ENCODE measurements around the gene IL5RA.

IL5RA gene

DNA sequence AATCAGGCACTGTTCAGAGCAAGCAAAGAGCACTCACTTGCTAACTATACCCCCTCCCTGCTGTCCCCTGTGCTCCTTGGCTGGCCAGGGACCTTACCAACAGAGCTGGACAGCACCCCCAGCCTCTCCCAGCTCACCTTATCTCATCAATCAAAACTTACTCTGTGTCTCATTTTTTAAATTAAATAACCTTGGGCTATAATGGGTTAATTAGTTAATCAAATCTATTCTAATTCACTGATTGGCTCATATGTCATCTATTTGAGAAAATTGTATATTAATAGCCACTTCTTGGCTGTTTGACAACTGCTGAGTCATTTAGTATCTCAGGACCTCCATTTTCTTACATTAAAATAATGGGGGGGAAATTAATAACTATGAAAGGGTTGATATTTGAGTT lies 22.9 kb downstream of the IL5RA start:
- Mint-ChIP-seq H3K4me3 (no peak overlapping the region), H3K27ac (no peak overlapping the region), H3K9me3 (ENCODE audit: low read depth) (no peaks in the 10 kb centered on the region), H3K4me1 (ENCODE audit: low read depth) (no peaks in the 10 kb centered on the region), H3K27me3 (peaks cover 3% of the 10 kb centered on the region), H3K36me3 (no peaks in the 10 kb centered on the region)

DNA sequence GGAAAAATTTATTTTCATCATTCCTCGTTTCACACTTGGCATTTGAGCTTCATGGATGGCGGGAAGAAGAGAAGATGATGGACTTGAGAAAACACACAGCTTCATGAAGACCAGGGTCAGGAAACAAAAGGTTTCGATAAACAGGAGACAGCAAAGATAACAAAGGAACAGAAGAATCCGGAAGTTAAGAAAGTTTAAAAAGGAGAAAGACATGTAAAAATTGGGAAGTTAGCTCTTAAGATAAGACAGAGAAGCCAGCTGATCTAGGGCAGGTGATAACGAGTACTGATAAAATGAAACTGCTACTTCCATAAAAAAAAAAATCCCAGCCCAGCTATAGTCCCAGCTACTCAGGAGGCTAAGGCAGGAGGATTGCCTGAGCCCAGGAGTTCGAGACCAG lies 23.9 kb downstream of the IL5RA start:
- no peak overlapping the region for H3K27ac Mint-ChIP-seq

DNA sequence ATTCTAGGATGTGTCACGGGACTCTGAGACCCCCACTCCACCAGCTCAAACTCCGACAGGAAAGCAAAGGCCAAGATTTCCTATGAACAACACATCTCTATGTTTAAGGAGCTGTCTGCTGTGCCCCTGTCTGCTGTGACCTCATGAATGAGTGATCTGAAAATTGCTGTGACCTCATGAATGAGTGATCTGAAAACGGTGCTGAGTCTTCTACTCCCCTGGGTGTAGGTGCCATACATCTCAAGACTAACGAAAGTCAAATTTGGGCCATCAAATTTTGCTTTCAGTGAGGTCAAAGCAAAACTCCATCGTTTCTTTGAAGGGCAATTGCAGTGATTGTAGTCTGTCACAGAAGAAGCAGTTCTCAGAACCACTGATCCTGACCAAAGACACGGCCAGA lies 24.4 kb downstream of the IL5RA start:
- no peak overlapping the region for H3K27ac Mint-ChIP-seq
- peaks cover 3% of the 10 kb centered on the region for H3K27me3 Mint-ChIP-seq
- H3K4me1 Mint-ChIP-seq (ENCODE audit: low read depth): no peaks in the 10 kb centered on the region
- no peaks in the 10 kb centered on the region for H3K36me3 Mint-ChIP-seq
- no peak overlapping the region for H3K4me3 Mint-ChIP-seq
- no peaks in the 10 kb centered on the region for H3K9me3 Mint-ChIP-seq (ENCODE audit: low read depth)

More for the DNA sequence above, 23.9 kb downstream of the IL5RA start:
- H3K4me1 Mint-ChIP-seq (ENCODE audit: low read depth): no peaks in the 10 kb centered on the region
- H3K9me3 Mint-ChIP-seq (ENCODE audit: low read depth): no peaks in the 10 kb centered on the region
- H3K36me3 Mint-ChIP-seq: no peaks in the 10 kb centered on the region
- H3K27me3 Mint-ChIP-seq: peaks cover 3% of the 10 kb centered on the region
- no peak overlapping the region for H3K4me3 Mint-ChIP-seq

DNA sequence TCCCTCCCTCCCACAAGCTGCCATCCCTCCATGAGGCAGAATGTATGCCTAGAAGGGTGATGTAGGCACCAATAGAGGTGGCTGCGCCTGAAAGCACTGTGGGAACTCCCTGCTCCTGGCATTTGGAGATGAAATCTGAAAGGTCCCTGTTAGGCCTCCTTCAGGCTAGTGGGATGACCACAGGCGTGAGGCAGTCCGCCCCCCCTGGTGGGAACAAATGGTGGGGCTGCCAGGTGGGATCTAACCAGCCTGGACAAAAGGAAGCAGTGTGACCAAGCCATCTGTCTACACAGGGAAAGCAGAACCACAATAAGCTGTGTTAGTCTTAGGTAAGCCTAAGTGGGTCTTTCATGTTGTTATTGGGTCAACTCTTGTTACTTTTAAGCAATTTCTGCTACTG lies 25.3 kb downstream of the IL5RA start:
- H3K4me3 Mint-ChIP-seq: no peak overlapping the region
- no peak overlapping the region for H3K27ac Mint-ChIP-seq
- H3K36me3 Mint-ChIP-seq: no peaks in the 10 kb centered on the region
- H3K4me1 Mint-ChIP-seq (ENCODE audit: low read depth): no peaks in the 10 kb centered on the region
- H3K9me3 Mint-ChIP-seq (ENCODE audit: low read depth): no peaks in the 10 kb centered on the region
- H3K27me3 Mint-ChIP-seq: peaks cover 3% of the 10 kb centered on the region

DNA sequence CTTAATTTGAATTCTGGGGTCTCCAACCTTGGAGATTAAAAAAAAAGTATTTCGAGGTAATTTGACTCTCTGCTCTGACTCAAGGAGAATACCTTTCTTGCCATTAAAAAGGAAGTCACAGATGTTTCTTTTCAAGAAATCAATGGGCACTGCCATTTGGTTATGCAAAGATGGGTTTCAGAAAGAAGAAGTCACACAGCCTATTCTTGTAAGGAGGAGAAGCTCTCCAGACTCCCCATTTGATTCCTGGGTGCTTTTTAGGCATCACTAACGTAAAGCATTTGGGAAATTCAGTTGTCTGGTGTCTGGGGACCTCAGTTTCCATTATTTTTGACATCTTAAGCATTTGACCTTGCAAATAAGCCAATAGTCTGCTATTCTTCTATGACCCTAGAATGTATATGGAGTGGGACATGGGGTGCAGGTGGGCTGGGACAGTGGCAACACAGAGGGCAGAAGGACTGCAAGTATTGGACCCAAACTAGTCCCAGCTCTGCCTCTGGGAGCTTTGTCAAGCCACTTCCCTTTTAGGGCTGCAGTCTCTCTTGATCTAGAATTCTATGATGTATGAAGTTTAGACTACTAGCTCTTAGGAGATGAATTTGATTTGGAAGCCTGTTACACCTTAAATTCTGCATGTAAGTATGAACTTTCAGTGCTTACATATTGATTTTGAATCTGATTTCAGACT lies 27.8 kb downstream of the IL5RA start:
- Mint-ChIP-seq H3K4me3 (no peak overlapping the region), H3K36me3 (no peaks in the 10 kb centered on the region), H3K27ac (no peak overlapping the region), H3K27me3 (peaks cover 3% of the 10 kb centered on the region), H3K9me3 (ENCODE audit: low read depth) (no peaks in the 10 kb centered on the region), H3K4me1 (ENCODE audit: low read depth) (no peaks in the 10 kb centered on the region)

DNA sequence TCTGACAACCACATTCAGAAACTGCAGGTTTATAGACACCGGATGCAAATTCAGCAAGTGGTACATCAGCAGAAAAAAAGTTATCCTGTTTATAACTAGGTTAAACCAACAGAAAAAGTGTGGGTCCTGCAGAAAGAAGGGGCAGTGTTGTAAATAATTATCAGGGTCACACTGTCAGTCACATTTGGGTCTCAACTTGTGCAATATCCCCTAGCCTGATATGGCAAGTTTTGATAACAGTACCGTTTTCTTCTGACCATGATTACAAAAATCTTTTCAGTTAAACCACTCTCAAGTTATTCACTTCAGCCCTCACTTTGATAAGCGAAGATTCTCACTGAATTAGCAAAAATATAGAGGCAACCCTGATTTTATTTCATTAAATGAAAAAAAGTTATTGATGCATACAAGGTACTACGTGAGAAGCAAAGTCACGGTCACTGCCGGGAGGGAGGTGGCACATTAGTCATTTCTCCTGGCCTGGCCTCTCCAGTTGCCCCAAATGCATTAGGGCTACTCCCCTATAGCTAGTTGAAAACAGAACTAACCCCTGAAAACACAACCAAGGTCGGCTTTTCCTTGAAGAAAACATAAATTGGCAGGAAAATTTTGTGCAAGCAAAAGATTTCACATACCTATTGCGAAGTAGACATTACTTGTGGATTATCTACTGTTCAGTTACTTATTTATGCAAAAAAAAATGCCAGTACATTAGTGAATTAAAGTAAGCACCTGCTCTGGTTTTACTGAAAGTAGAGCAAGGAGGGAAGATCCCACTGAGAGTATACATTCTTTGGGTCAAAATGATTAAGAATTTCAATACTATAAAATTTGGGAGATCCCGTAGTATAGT lies 28.6 kb downstream of the IL5RA start:
- Mint-ChIP-seq H3K4me3 (no peak overlapping the region), H3K9me3 (ENCODE audit: low read depth) (no peaks in the 10 kb centered on the region), H3K27ac (no peak overlapping the region)

DNA sequence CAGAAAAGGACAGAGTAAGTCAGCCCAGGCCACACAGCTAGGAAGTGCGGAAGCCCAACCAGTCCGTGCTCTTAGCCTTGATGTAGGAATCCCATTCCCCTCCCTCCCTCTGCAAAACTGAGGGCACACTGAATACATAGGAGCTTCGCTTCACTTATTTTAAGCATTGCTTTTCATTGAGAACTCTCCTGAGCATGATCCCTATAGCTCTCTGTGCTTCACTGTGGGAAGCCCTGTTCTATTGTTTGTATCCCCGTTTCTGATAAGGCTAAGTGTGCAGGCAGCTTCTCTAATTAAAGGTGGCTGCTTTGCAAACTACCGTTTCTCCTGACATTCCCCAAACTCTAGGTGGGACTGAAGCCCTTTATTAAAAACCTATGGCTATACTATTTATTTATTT lies 29.9 kb downstream of the IL5RA start:
- Mint-ChIP-seq H3K27me3 (no peaks in the 10 kb centered on the region), H3K9me3 (ENCODE audit: low read depth) (no peaks in the 10 kb centered on the region), H3K27ac (no peak overlapping the region), H3K36me3 (no peaks in the 10 kb centered on the region), H3K4me3 (no peak overlapping the region), H3K4me1 (ENCODE audit: low read depth) (no peaks in the 10 kb centered on the region)

More for the DNA sequence above, 28.6 kb downstream of the IL5RA start:
- H3K27me3 Mint-ChIP-seq: peaks cover 3% of the 10 kb centered on the region
- no peaks in the 10 kb centered on the region for H3K4me1 Mint-ChIP-seq (ENCODE audit: low read depth)
- H3K36me3 Mint-ChIP-seq: no peaks in the 10 kb centered on the region

DNA sequence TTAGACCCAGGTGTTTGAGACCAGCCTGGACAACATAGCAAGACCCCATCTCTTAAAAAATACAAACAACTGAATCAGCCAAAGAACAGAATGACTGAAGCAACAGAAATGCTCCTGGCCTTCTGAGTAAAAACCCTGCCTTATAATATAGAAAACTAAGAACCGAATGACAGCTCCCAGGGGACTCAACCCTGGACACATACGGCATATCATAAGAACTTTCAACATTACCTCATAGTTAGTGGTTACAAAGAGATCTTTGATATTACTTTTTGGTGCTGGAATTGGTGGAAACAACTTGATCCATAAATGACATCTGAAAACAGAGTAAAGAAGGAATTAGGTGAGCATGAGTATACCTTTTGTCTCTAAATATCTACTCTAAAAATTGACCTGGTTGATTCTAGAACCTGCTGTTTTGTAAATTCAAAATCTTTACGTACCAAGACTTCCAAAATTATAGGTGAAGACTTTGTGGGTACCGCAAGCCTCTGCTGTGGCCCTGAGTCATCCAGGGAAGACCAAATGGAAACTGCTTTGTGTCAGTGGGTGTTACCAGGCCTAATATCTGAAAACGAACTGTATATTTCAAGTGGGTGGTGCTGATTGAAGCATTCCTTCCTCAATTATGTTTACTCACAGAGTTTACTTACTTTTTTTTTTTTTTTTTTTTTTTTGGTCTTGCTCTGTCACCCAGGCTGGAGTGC lies 35.5 kb downstream of the IL5RA start:
- Mint-ChIP-seq H3K27ac (no peak overlapping the region), H3K4me3 (no peak overlapping the region), H3K36me3 (no peaks in the 10 kb centered on the region), H3K4me1 (ENCODE audit: low read depth) (no peaks in the 10 kb centered on the region), H3K9me3 (ENCODE audit: low read depth) (no peaks in the 10 kb centered on the region), H3K27me3 (no peaks in the 10 kb centered on the region)

DNA sequence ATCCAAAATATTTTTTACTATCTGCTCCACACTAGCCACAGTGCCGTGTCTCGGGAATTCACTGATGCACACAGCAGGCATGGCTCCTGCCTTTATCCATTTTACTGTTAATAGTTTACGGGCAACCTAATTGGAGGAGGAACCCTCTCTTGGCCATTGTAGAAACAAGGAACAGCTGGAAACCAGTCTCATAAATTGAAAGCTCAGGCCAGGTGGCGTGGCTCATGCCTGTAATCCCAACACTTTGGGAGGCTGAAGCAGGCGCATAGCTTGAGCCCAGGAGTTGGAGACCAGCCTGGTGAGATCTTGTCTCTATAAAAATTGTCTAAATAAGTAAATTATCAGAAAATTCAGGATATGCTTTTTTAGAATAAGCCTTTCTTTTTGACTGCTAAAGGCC lies 39.0 kb downstream of the IL5RA start:
- Mint-ChIP-seq H3K9me3 (ENCODE audit: low read depth) (no peaks in the 10 kb centered on the region), H3K4me1 (ENCODE audit: low read depth) (no peaks in the 10 kb centered on the region), H3K36me3 (no peaks in the 10 kb centered on the region), H3K4me3 (no peak overlapping the region), H3K27ac (no peak overlapping the region), H3K27me3 (no peaks in the 10 kb centered on the region)

DNA sequence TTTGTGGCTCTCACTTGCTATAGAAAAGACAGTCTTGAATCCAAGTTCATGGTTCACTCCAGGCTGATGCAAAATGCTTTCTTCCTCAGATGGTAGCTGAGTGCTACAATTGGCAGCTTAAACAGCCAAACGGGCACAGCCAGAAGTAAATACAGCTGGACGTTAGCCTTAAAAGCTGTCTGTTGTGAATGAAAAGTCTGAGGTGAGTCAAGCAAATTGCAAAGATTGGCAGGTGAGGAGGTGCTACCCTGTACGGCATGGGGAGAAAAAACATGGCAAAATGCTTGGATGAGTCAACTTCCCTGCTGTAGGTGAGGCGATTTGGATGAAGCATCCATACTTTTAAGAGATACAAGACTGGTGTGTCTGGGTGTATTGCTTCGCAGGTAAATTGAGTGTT lies 40.5 kb downstream of the IL5RA start:
- Mint-ChIP-seq H3K4me1 (ENCODE audit: low read depth) (no peaks in the 10 kb centered on the region), H3K27me3 (no peaks in the 10 kb centered on the region), H3K4me3 (no peak overlapping the region), H3K27ac (no peak overlapping the region), H3K9me3 (ENCODE audit: low read depth) (no peaks in the 10 kb centered on the region), H3K36me3 (no peaks in the 10 kb centered on the region)

DNA sequence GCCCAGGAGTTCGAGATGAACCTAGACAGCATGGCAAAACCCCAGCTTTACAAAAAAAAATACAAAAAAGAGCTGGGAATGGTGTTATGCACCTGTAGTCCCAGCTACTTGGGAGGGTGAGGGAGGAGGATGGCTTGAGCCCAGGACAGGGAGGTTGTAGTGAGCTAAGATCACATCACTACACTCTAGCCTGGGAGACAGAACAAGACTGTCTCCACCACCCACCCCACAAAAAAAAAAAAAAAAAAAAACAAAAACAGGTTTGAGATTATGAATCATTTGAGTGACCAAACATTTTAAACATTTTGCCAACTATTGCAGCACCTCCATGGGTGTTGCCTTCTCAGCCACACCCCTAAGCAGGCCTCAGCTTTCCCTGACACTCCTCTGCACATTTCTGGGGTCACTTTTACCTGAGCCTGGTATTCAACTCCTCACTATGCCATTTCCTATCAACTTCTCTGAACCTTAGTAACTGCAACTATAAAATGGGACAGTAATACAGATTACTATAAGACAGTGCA lies 41.8 kb downstream of the IL5RA start:
- H3K27me3 Mint-ChIP-seq: no peaks in the 10 kb centered on the region
- no peak overlapping the region for H3K27ac Mint-ChIP-seq
- H3K36me3 Mint-ChIP-seq: no peaks in the 10 kb centered on the region

DNA sequence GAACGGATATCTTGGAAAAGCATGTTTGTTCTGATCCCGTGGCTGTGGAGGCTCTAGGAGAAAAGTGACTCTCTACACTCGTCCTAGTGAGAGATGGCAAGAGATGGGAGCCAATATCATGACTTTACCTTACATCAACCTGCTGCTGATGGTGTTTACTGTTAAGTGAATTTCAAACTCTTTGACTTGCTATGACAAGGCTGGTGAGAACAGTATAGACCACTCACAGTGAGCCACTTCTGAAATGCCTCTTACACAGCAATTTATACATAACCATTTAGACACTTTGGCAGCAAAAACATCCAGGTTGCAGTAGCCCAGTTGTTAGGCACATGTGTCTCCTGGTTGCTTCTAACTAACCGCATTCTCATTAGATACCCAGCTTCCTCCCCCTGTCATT lies 43.3 kb downstream of the IL5RA start:
- Mint-ChIP-seq H3K4me1 (ENCODE audit: low read depth) (no peaks in the 10 kb centered on the region), H3K27me3 (no peaks in the 10 kb centered on the region), H3K4me3 (no peak overlapping the region), H3K9me3 (ENCODE audit: low read depth) (no peaks in the 10 kb centered on the region), H3K27ac (no peak overlapping the region), H3K36me3 (no peaks in the 10 kb centered on the region)

More for the DNA sequence above, 41.8 kb downstream of the IL5RA start:
- Mint-ChIP-seq H3K9me3 (ENCODE audit: low read depth) (no peaks in the 10 kb centered on the region), H3K4me1 (ENCODE audit: low read depth) (no peaks in the 10 kb centered on the region), H3K4me3 (no peak overlapping the region)

DNA sequence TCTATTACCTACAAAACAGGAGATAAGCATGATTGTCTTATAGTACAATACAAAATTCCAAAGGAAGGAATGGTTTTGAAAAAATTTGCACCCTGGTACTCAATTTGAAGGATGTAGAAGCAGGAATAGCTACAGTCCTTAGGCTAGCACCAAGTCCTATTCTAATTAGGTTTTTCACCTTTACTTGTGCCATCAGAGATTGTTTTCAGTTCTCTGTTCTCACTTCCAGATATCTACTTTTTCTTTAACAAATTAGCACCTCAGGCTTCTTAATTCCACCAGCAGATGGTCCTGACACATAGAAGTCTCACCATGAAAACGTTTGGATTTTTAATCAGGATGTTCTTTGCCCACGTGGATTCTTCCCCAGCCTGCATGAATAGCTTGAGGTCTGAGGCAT lies 43.8 kb downstream of the IL5RA start:
- no peaks in the 10 kb centered on the region for H3K27me3 Mint-ChIP-seq
- H3K4me1 Mint-ChIP-seq (ENCODE audit: low read depth): no peaks in the 10 kb centered on the region
- no peak overlapping the region for H3K27ac Mint-ChIP-seq

DNA sequence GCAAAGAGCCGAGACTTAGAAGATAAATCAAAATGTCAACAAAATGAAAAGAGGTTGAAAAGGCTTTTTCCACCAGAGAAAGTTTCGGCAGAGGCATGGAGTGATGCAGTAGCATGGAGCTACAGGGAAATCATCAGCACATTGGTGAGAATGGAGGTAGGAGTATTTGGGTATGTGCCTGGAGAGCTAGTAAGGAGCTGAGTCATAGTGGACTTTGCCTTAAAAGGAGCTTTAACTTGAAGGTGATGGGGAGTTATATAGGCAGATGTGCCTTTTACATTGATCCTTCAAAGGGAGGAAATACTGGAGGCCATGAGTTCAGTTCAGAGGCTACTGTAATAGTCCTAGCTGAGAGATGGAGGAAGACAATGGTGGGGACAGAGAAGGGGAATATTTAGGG lies 44.3 kb downstream of the IL5RA start:
- H3K4me1 Mint-ChIP-seq (ENCODE audit: low read depth): no peaks in the 10 kb centered on the region
- H3K9me3 Mint-ChIP-seq (ENCODE audit: low read depth): no peaks in the 10 kb centered on the region
- no peaks in the 10 kb centered on the region for H3K27me3 Mint-ChIP-seq
- no peaks in the 10 kb centered on the region for H3K36me3 Mint-ChIP-seq
- no peak overlapping the region for H3K27ac Mint-ChIP-seq
- H3K4me3 Mint-ChIP-seq: no peak overlapping the region

More for the DNA sequence above, 43.8 kb downstream of the IL5RA start:
- no peaks in the 10 kb centered on the region for H3K36me3 Mint-ChIP-seq
- no peak overlapping the region for H3K4me3 Mint-ChIP-seq
- H3K9me3 Mint-ChIP-seq (ENCODE audit: low read depth): no peaks in the 10 kb centered on the region

DNA sequence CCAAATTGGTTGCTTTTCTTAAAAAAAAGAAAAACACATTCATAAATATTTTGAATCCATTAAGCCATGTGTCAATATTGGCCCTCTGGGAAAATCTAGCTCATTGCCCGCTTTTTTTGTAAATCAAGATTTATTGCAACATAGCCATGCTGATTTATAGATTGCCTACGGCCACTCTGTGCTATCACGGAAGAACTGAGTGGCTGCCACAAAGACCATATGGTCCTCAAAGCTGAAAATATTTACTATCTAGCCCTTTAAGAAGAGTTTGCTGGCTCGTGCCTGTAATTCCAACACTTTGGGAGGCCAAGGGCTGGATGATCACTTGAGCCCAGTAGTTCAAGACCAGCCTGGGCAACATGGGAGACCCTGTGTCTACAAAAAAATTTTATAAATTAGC lies 45.9 kb downstream of the IL5RA start:
- H3K9me3 Mint-ChIP-seq (ENCODE audit: low read depth): no peaks in the 10 kb centered on the region
- no peak overlapping the region for H3K27ac Mint-ChIP-seq
- no peaks in the 10 kb centered on the region for H3K36me3 Mint-ChIP-seq
- H3K27me3 Mint-ChIP-seq: peaks cover 1% of the 10 kb centered on the region
- no peaks in the 10 kb centered on the region for H3K4me1 Mint-ChIP-seq (ENCODE audit: low read depth)
- H3K4me3 Mint-ChIP-seq: no peak overlapping the region
